RWPE1 (cell line): ENCODE measurements around the gene GPATCH4.

Source experiments
- CTCF ChIA-PET: fragments of 350-600 bp; sonication (Branson Sonifier 250); formaldehyde crosslinking; extraction: SDS; loops from one replicate; lab custom pipeline; 2021; lab: Yijun Ruan, JAX
- POLR2A ChIA-PET: fragments of 400-600 bp; formaldehyde crosslinking; extraction: SDS; loops from one replicate; lab custom pipeline; 2020; ENCODE audit warnings: antibody characterized with exemption; ENCODE audit not compliant: low non-redundant PET; lab: Yijun Ruan, JAX
- DNase-seq: peaks from one replicate; pipeline ENCODE4 v3.0.0; 2012; ENCODE audit warnings: low spot score
- H3K27ac ChIP-seq: fragments of 450-650 bp; 2 replicates; pipeline ENCODE4 v1.5.1; 2017
- CTCF ChIP-seq: fragments of 450-650 bp; conservative IDR thresholded peaks from 2 replicates; pipeline ENCODE4 v1.5.1; 2017; ENCODE audit warnings: low read depth, mild to moderate bottlenecking

The GPATCH4 gene

DNA sequence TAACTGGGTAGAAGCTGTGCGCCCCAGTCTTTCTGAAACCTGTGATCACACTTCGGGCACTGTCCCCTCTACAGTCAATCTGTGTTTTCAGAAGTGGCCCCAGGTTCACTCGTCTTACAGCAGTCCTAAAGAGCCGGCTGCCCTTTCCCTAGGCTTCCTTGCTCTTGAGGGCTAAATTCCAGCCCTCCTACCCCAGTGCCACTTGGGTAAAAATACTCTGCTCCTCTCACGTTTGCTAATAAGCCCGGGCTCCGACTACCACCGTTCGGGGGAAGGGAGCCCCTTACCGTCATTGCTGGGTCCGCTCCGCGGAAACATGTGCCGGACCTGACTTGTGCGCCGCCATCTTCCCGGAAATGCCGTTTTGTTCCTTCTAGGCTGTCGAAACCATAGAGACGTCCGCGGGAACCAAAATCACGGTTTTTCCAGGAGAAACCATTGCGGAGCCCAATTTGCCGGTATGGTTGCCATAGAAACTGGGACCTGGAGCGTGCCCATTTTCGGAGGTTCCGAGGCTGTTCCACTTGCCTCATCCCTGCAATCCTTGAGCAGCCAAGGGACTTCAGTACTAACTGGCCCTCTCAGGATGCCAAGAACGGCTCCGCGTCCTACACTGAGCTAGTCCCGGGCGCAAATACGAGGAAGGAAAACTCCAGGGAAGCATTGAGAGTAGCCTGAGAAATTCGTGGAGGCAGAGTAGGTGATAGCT, at the start of gene GPATCH4:
Gene GPATCH4 (minus strand): TSS at position 358 of the 709 bp plus-strand sequence.
- ChIA-PET POLR2A (interaction anchor here (0.9 to 1.4 kb wide), 2 partner anchors 10 to 98 kb away, joined by 3 to 8 read pairs; partner anchors contain the start of gene NAXE), CTCF (interaction anchor here (0.5 to 1.1 kb wide), 3 partner anchors 15 to 146 kb away, joined by 3 read pairs; no protein-coding TSS in a partner anchor)
- peak; percentile 76 for DNase-seq
- TF ChIP-seq CTCF, result no peak
- H3K27ac ChIP-seq, result peak within 1 kb of the TSS; percentile 87

DNA sequence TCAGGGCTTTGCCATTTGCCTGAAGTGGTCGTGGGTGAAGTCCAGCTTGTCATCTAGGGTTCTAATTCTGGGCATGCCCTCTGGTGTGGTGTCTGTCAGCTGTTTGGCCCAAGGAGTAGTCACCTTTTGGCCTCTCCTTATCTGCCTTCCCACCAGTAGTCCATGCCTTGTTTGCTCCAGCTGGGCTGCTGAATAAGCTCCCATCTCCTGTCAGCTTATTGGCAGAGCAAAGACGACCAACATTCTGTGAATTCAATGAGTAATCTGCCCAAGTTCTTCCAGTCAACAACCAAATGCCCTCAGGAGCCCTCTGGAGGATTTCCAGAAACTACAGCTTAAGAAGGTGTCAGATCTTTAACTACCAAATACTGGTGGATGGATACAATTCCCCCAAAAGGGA, 47.7 kb upstream of the GPATCH4 start:
- TF ChIP-seq CTCF, result no peak
- H3K27ac ChIP-seq, result no peak overlapping the region
- DNase-seq, result no peak
- POLR2A ChIA-PET, result no interaction called here
- CTCF ChIA-PET, result interaction anchor here (0.5 to 1.7 kb wide), 8 partner anchors 9 to 286 kb away, joined by 3 to 5 read pairs (median 4); no protein-coding TSS in a partner anchor

DNA sequence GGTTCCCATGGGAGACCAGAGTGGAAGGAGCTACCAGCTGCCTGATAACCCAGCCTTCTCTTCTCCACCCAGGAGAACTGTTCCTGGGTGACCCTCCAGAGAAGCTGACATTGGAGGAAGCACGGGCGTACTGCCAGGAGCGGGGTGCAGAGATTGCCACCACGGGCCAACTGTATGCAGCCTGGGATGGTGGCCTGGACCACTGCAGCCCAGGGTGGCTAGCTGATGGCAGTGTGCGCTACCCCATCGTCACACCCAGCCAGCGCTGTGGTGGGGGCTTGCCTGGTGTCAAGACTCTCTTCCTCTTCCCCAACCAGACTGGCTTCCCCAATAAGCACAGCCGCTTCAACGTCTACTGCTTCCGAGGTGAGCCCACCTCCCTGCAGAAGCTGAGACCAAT, 47.2 kb upstream of the GPATCH4 start:
- no peak for TF ChIP-seq CTCF
- DNase-seq, result no peak
- H3K27ac ChIP-seq, result no peak overlapping the region
- ChIA-PET POLR2A (no interaction called here), CTCF (interaction anchor here (0.5 to 1.5 kb wide), 8 partner anchors 9 to 285 kb away, joined by 3 to 5 read pairs (median 3); no protein-coding TSS in a partner anchor)

DNA sequence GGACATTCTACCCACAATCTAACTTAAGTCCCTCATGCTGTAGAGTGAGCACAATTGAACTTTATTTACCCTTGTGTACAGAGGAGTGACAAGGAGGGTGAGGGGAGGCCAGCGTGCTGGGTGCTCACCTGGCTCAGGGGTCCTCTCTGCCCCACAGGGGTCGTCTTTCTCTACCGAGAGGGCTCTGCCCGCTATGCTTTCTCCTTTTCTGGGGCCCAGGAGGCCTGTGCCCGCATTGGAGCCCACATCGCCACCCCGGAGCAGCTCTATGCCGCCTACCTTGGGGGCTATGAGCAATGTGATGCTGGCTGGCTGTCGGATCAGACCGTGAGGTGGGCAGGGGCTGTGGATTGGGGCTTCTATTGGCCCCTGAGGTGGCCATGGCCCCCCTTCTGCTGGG, 46.1 kb upstream of the GPATCH4 start:
- ChIA-PET POLR2A (no interaction called here), CTCF (interaction anchor here (0.8 kb wide), 1 partner anchor 8 kb away, joined by 3 read pairs; no protein-coding TSS in a partner anchor)
- no peak for TF ChIP-seq CTCF
- H3K27ac ChIP-seq, result no peak overlapping the region
- DNase-seq, result no peak

DNA sequence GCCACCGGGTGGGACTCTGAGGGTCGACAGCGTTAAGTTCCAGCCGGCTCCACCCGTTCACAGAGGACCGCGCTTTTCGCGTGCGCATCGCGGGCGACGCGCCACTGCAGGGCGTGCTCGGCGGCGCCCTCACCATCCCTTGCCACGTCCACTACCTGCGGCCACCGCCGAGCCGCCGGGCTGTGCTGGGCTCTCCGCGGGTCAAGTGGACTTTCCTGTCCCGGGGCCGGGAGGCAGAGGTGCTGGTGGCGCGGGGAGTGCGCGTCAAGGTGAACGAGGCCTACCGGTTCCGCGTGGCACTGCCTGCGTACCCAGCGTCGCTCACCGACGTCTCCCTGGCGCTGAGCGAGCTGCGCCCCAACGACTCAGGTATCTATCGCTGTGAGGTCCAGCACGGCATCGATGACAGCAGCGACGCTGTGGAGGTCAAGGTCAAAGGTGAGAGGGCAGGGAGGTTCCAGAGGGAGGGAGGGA, 45.5 kb upstream of the GPATCH4 start:
- DNase-seq, result no peak
- ChIA-PET POLR2A (no interaction called here), CTCF (no interaction called here)
- no peak for TF ChIP-seq CTCF
- H3K27ac ChIP-seq, result no peak overlapping the region

DNA sequence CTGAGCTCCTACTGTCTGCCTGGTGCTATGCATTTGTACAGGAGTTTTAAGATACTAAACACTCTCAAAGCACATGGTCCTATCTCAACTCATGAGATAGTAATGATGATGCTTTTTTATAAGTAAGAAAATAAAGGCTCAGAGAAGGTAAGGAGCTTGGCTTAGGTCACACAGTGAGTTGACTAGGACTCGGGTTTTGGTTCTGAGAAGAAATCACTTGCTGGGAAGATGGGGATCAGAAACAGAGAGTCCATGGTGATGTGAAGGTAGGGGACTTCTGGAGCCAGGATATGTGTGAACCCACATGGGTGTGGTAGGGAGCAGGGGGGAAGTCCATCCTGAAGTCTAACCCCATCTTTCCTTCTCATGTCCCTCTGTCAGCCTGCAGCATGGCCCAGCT, 44.4 kb upstream of the GPATCH4 start:
- POLR2A ChIA-PET, result no interaction called here
- no peak for TF ChIP-seq CTCF
- CTCF ChIA-PET, result interaction anchor here (1.1 to 2.7 kb wide), 2 partner anchors 18 to 21 kb away, joined by 3 to 13 read pairs; no protein-coding TSS in a partner anchor
- no peak for DNase-seq
- H3K27ac ChIP-seq, result no peak overlapping the region
